ENCODE data around the gene LRRC25.

The LRRC25 gene

GRCh38 chr19:18442941-18443340 is 45.5 kb upstream of the LRRC25 start:
- H3K9ac ChIP-seq (ENCODE audit: low read length), result no peak overlapping the region
- peaks cover 30% of the 10 kb centered on the region; the same call in 1 of the 2 replicates for H4K20me1 ChIP-seq (ENCODE audit: insufficient read depth, low read length)

GRCh38 chr19:18441804-18442788 is 44.7 kb upstream of the LRRC25 start:
- no peak overlapping the region for H3K4me2 ChIP-seq (ENCODE audit: low read length)
- H3K79me2 ChIP-seq (ENCODE audit: low read length), result peaks cover 4% of the 10 kb centered on the region; the same call in 1 of the 2 replicates
- peaks cover 10% of the 10 kb centered on the region for H3K4me1 ChIP-seq (ENCODE audit: low read length)
- H3K4me3 ChIP-seq (ENCODE audit: low read length), result no peak overlapping the region
- H3K9me3 ChIP-seq (ENCODE audit: insufficient read depth, low read length), result no peaks in the 10 kb centered on the region
- no peak overlapping the region for H3K27ac ChIP-seq (ENCODE audit: low read length)
- peaks cover 25% of the 10 kb centered on the region; the same call in 1 of the 2 replicates for H4K20me1 ChIP-seq (ENCODE audit: insufficient read depth, low read length)
- no peak for TF ChIP-seq EZH2phosphoT487 (IDR thresholded peaks at IDR 0.05; ENCODE audit: low read depth)
- TF ChIP-seq, protein P1, sequence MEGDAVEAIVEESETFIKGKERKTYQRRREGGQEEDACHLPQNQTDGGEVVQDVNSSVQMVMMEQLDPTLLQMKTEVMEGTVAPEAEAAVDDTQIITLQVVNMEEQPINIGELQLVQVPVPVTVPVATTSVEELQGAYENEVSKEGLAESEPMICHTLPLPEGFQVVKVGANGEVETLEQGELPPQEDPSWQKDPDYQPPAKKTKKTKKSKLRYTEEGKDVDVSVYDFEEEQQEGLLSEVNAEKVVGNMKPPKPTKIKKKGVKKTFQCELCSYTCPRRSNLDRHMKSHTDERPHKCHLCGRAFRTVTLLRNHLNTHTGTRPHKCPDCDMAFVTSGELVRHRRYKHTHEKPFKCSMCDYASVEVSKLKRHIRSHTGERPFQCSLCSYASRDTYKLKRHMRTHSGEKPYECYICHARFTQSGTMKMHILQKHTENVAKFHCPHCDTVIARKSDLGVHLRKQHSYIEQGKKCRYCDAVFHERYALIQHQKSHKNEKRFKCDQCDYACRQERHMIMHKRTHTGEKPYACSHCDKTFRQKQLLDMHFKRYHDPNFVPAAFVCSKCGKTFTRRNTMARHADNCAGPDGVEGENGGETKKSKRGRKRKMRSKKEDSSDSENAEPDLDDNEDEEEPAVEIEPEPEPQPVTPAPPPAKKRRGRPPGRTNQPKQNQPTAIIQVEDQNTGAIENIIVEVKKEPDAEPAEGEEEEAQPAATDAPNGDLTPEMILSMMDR (IDR thresholded peaks at IDR 0.05; ENCODE audit: low read depth, low read length), result no peak
- H3K27me3 ChIP-seq (ENCODE audit: low read depth, low read length), result no peaks in the 10 kb centered on the region
- H3K36me3 ChIP-seq (replicated peaks; ENCODE audit: low read depth, low read length), result peaks cover 47% of the 10 kb centered on the region
- H3K9ac ChIP-seq (ENCODE audit: low read length), result no peak overlapping the region
- H2AFZ ChIP-seq (ENCODE audit: low read depth, low read length), result no peak overlapping the region

More at GRCh38 chr19:18442941-18443340, 45.5 kb upstream of the LRRC25 start:
- H3K36me3 ChIP-seq (replicated peaks; ENCODE audit: low read depth, low read length), result peaks cover 49% of the 10 kb centered on the region
- no peaks in the 10 kb centered on the region for H3K27me3 ChIP-seq (ENCODE audit: low read depth, low read length)
- peaks cover 10% of the 10 kb centered on the region for H3K4me1 ChIP-seq (ENCODE audit: low read length)
- no peak overlapping the region for H3K4me2 ChIP-seq (ENCODE audit: low read length)
- H3K79me2 ChIP-seq (ENCODE audit: low read length), result peaks cover 4% of the 10 kb centered on the region; the same call in 1 of the 2 replicates
- no peak overlapping the region for H2AFZ ChIP-seq (ENCODE audit: low read depth, low read length)
- TF ChIP-seq, protein P1 (IDR thresholded peaks at IDR 0.05; ENCODE audit: low read depth, low read length), result no peak
- TF ChIP-seq EZH2phosphoT487 (IDR thresholded peaks at IDR 0.05; ENCODE audit: low read depth), result no peak
- no peak overlapping the region for H3K4me3 ChIP-seq (ENCODE audit: low read length)
- H3K9me3 ChIP-seq (ENCODE audit: insufficient read depth, low read length), result no peaks in the 10 kb centered on the region
- H3K27ac ChIP-seq (ENCODE audit: low read length), result no peak overlapping the region

DNA sequence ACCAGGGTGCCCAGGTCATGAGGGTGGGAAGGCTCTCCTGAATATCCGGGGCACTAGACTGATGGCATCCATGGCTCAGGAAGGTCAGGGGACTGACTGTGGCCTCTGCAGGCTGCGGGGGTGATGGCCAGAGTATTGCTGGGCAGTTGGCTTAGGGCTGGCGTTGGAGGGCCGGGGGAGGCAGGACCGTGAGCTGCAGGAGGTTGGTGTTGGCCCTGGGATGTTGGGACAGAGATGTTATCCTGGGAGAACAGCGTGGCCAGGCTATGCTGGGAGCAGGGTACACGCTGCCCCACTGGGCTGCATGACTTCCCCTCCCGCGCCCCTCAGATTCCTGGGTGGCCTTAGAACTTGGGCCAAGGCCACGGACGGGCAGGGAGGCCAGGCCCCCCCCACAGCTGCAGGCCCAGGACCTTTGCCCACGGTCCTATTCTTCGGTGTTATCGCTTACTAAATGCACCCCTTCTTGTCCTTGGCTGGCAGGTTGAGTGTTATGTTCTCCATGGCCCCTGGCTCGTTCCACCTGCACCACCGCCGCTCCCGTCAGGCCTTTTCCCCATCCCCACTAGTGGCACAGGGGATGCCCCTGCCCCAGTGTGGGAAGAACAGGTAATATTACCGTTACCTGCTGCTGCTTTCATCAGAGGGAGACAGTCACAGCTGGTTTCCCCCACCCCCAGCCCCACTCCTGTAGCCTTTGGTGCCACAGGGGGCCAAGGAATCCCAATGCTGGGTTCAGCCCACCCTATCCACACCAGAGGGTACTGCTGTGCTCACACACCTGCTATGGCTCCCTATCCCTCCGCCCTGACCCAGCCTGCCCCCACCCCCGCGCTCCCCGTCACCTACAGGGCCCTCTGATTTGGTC is 43.7 kb upstream of the LRRC25 start:
- H3K9me3 ChIP-seq (ENCODE audit: insufficient read depth, low read length), result no peaks in the 10 kb centered on the region
- H3K79me2 ChIP-seq (ENCODE audit: low read length), result peaks cover 4% of the 10 kb centered on the region; the same call in 1 of the 2 replicates
- H3K4me2 ChIP-seq (ENCODE audit: low read length), result no peak overlapping the region
- TF ChIP-seq EZH2phosphoT487 (IDR thresholded peaks at IDR 0.05; ENCODE audit: low read depth), result no peak
- TF ChIP-seq, protein P1 (IDR thresholded peaks at IDR 0.05; ENCODE audit: low read depth, low read length), result no peak
- H3K4me1 ChIP-seq (ENCODE audit: low read length), result peaks cover 10% of the 10 kb centered on the region
- H4K20me1 ChIP-seq (ENCODE audit: insufficient read depth, low read length), result peaks cover 25% of the 10 kb centered on the region; the same call in 1 of the 2 replicates
- H3K4me3 ChIP-seq (ENCODE audit: low read length), result no peak overlapping the region
- H2AFZ ChIP-seq (ENCODE audit: low read depth, low read length), result no peak overlapping the region
- no peaks in the 10 kb centered on the region for H3K27me3 ChIP-seq (ENCODE audit: low read depth, low read length)
- peaks cover 42% of the 10 kb centered on the region for H3K36me3 ChIP-seq (replicated peaks; ENCODE audit: low read depth, low read length)
- H3K27ac ChIP-seq (ENCODE audit: low read length), result no peak overlapping the region
- H3K9ac ChIP-seq (ENCODE audit: low read length), result no peak overlapping the region

Data from OCI-LY3 (cell line).